ENCODE measurements around the gene PTPRU.

GRCh38 chr1:29259802-29260441 lies 23.6 kb downstream of the PTPRU start:
- TF ChIP-seq SUZ12 (IDR thresholded peaks at IDR 0.05) (no peak), FOXM1 (IDR thresholded peaks at IDR 0.05; ENCODE audit: borderline replicate concordance) (no peak), FOXK2 (IDR thresholded peaks at IDR 0.05) (no peak), ARNT (IDR thresholded peaks at IDR 0.05) (no peak), LEF1 (IDR thresholded peaks at IDR 0.05; ENCODE audit: borderline replicate concordance) (no peak)

Measured in HEK293T (cell line).